Heart left ventricle (tissue), 16 donors: ENCODE data around the gene HEATR9. TPM values are rescaled to one million over a fixed set of nuclear protein-coding genes. Genes with fewer than 3 reads are reported as not detected.

Experiments used
- ATAC-seq, 4 donors: fragments of 200-7000 bp; cut with Tn5 transposase; one replicate each; pipeline ENCODE4 v1.9.1; 2020 to 2022; ENCODE audit warnings: moderate library complexity in 4 of 4, mild to moderate bottlenecking in 3 of 4, moderate number of reproducible peaks in 1 of 4
- DNase-seq, 5 donors: peaks; one replicate each; pipeline ENCODE4 v3.0.0-alpha.2; 2020
- H3K27ac ChIP-seq, 12 donors: fragments of 200-600 bp; sonication (generic) in 4 of 12; one replicate each; pipeline versions ENCODE4 v1.5.0 to v1.8.0; 2016 to 2022; ENCODE audit warnings: mild to moderate bottlenecking in 2 of 12
- H3K27me3 ChIP-seq, 9 donors: fragments of 200-600 bp; sonication (generic) in 2 of 9; one replicate each; pipeline versions ENCODE4 v1.5.1 to v1.8.0; 2016 to 2022; ENCODE audit warnings: mild to moderate bottlenecking in 3 of 9
- H3K36me3 ChIP-seq, 9 donors: fragments of 200-600 bp; sonication (generic) in 2 of 9; one replicate each; pipeline versions ENCODE4 v1.5.0 to v1.8.0; 2018 to 2022; ENCODE audit warnings: mild to moderate bottlenecking in 2 of 9
- H3K4me1 ChIP-seq, 12 donors: fragments of 200-600 bp; sonication (generic) in 4 of 12; one replicate each; pipeline versions ENCODE4 v1.5.0 to v1.8.0; 2016 to 2022; ENCODE audit warnings: mild to moderate bottlenecking in 3 of 12
- H3K4me3 ChIP-seq, 12 donors: fragments of 200-600 bp; sonication (generic) in 4 of 12; one replicate each; pipeline versions ENCODE4 v1.5.0 to v1.8.0; 2017 to 2022; ENCODE audit warnings: mild to moderate bottlenecking in 9 of 12, moderate library complexity in 4 of 12
- H3K9me3 ChIP-seq, 12 donors: fragments of 200-600 bp; sonication (generic) in 4 of 12; one replicate each; pipeline versions ENCODE4 v1.5.0 to v1.8.0; 2016 to 2022; ENCODE audit warnings: mild to moderate bottlenecking in 1 of 12
- CTCF ChIP-seq, 12 donors: fragments of 200-600 bp; sonication (generic) in 4 of 12; IDR thresholded peaks; one replicate each; pipeline versions ENCODE4 v1.5.0 to v1.8.0; 2018 to 2022; ENCODE audit warnings: antibody characterized with exemption in 12 of 12, mild to moderate bottlenecking in 5 of 12
- POLR2A ChIP-seq, 2 donors: fragments of 450-650 bp; IDR thresholded peaks; one replicate each; pipeline ENCODE4 v1.6.1; 2017; ENCODE audit warnings: antibody characterized with exemption in 2 of 2, mild to moderate bottlenecking in 2 of 2, moderate library complexity in 2 of 2
- WGBS, 4 donors: extraction: QIAGEN DNeasy Blood & Tissue Kit in 2 of 4; methylation state at CpG; one replicate each; pipeline versions ENCODE4 v1.1.5 to v1.1.7; 2013 to 2018; 5-methylcytosine and 5-hydroxymethylcytosine counted together
- intact Hi-C, 10 donors: fragments of 100-400 bp; cut with DNase I; formaldehyde crosslinking; loops; one replicate each; pipeline versions ENCODE4 v1.11.1 to v1.14.2; 2022
- long read RNA-seq, 3 donors: library from polyadenylated mRNA; unstranded; transcript quantifications; one replicate each; pipeline ENCODE4 v2.0.0, GENCODE V29; 2020 to 2021
- polyA plus RNA-seq, 2 donors: library from polyadenylated mRNA; stranded (reverse); fragments of 200-250 nt; gene quantifications; one replicate each; pipeline ENCODE4 v1.2.3, GENCODE V29; 2013
- total RNA-seq, 9 donors: library from RNA; depleted of rRNA in 2 of 9; stranded (reverse); fragments of >200 nt in 2 of 9; fragmentation: NEBNext Ultra II Directional in 3 of 9; extraction: Animal tissue kit (Norgen Biotek cat#: 25700) in 3 of 9; gene quantifications; one replicate each; pipeline versions ENCODE4 v1.1.0 to v1.2.4, GENCODE V29; 2016 to 2023
- donor health status: ischemic (EF 13 %, LVEDD 7.1; RV severe dilation, severe dysfunction).
- donor health status: healthy with polysubstance abuse.
- donor health status: DM: no; HTN: yes; CAD: no.
- donor health status: DM: no; HTN: no; CAD: no.
- donor health status: ischemic (EF 25% LVEDD 6.9; RV normal size, moderate dysfunction).
- donor health status: ischemic (EF 25% LVEDD 5.7; RV mildly dilated, moderate dysfunction).
- donor health status: healthy.
- donor health status: DM: yes; HTN: yes; CAD: no.
- donor health status: ischemic (EF 35%, LVEDD 5.7; RV mildly dilated, moderate dysfunction).
- donor health status: nonischemic (EF 11% LVEDD 7.7; RV severe dilation, severe dysfunction).
- donor health status: DM: yes; HTN: yes; CAD: no.
- donor health status: PGD.
- donor health status: ischemic (EF 29% LVEDD 5.4; RV normal size, mild dysfunction).
- donor health status: nonischemic (EF 23%, LVEDD 6.1; RV moderate dilation, normal function).

The HEATR9 gene, protein sequence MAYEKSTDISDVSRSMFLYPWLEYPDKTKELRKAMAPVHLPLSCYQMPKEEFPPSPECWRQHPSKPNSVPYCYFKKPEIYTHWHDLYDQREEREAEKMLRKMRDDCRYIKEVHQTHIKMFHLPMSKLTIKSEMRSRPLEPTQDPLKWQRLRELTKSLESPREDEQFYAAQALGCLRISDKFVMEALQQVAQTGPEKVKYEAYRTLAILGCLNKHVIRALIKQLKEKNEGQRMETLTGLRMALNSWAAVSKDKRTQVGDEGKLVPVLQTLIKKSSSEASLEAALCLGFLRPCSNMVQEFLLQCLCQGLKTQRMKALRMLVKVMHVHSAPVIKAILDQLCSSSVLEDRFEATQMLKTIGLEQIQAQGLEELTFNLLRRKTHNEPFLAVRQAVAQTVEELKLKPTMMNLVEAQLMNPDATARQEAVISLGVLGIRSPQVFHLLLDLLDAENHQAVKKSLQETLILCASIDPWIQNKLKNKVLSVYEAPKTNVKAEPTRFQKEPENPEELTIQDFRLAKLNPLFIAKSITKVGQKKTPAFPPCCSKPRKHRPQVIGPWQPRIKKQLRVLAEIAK
- total RNA-seq (under 1 TPM in 2 of 9 donors, not detected in 7; 0.11 TPM), polyA plus RNA-seq (not detected)
- long read RNA-seq, donor 1: 0 reads
- long read RNA-seq, donor 2: 0 reads
- long read RNA-seq, donor 3: 0 reads

DNA sequence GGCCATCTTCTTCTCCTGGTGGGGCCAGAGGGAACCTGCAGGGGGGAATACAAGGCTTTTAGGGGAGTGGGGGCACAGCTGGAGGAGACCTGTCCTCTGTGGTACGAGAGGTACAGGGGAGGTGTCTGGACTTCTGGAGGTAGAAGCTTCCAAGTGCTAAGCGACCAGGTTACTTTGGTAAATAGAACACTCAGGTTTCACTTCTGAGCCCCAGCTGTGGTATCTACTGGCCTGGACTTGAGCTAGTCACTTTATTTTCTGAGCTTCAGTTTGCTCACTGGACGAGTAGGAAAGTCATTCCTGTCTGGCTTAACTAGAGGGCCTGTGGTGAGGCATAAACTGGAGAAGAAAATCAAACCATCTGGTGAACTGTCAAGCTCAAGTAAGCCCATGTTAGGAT is at the start of gene HEATR9:
Gene HEATR9, minus strand, starts transcription at position 155 of the 400 bp plus-strand sequence. Its CDS starts 149 bp downstream, at position 6.
- H3K36me3 ChIP-seq: no peaks in the 10 kb centered on the region
- ATAC-seq (no peak), DNase-seq (no peak)
- no peak within 1 kb of the TSS for H3K4me3 ChIP-seq
- no peaks in the 10 kb centered on the region for H3K9me3 ChIP-seq
- no peaks in the 10 kb centered on the region for H3K27me3 ChIP-seq
- 88 to 91% (median 88%) methylated on average over 3 of the region's 3 CpGs for WGBS, 4 donors
- no peak within 1 kb of the TSS for H3K27ac ChIP-seq
- TF ChIP-seq POLR2A (IDR thresholded peaks at IDR 0.05): no peak
- TF ChIP-seq CTCF (IDR thresholded peaks at IDR 0.05): no peak
- peaks cover 0 to 12% (median 3%) of the 10 kb centered on the region in 12 donors for H3K4me1 ChIP-seq
- intact Hi-C loops: no loop called here

DNA sequence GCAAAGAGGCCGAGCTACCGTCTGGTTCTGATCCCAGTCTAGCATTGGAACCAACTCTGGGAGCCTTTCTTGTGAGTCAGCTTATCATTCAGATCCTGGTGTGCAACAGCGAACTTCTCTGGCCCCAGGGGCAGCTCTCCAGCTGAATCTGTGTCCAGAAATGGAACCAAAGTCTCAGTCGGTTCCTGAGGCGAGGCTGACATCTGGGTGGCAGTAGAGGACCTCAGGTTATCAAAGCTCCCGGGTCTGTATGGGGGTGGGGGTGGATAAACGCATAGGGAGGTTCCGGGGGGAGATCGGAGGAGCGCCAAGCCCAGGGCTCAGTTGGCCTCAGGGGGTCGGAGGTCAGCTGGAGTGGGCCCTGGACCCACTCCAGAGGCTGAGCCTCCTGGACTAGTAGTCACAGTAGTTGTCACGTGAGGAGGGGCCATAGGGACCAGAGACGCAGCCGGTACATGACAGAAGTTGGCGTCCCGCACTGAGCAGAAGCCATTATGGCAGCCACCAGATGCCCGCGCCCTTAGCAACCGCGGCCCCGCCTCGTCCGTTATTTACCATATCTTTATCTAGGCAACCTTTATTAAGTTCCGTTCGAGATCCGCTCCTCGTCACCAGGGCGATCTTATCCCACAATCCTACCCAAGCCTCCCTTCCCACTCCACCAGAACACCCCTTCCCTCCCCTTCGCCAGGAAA is 49.0 kb upstream of the HEATR9 start:
- no peaks in the 10 kb centered on the region for H3K36me3 ChIP-seq
- DNase-seq (no peak), ATAC-seq (no peak)
- H3K4me3 ChIP-seq: no peak overlapping the region
- TF ChIP-seq CTCF (IDR thresholded peaks at IDR 0.05): no peak
- no peak for TF ChIP-seq POLR2A (IDR thresholded peaks at IDR 0.05)
- 95 to 96% (median 95%) methylated on average over 29 of the region's 29 CpGs for WGBS, 4 donors
- H3K27ac ChIP-seq: no peak overlapping the region
- peaks cover 0 to 3% (median 0%) of the 10 kb centered on the region in 12 donors for H3K4me1 ChIP-seq
- no peaks in the 10 kb centered on the region for H3K27me3 ChIP-seq
- H3K9me3 ChIP-seq: no peaks in the 10 kb centered on the region
- intact Hi-C loops: no loop called here

DNA sequence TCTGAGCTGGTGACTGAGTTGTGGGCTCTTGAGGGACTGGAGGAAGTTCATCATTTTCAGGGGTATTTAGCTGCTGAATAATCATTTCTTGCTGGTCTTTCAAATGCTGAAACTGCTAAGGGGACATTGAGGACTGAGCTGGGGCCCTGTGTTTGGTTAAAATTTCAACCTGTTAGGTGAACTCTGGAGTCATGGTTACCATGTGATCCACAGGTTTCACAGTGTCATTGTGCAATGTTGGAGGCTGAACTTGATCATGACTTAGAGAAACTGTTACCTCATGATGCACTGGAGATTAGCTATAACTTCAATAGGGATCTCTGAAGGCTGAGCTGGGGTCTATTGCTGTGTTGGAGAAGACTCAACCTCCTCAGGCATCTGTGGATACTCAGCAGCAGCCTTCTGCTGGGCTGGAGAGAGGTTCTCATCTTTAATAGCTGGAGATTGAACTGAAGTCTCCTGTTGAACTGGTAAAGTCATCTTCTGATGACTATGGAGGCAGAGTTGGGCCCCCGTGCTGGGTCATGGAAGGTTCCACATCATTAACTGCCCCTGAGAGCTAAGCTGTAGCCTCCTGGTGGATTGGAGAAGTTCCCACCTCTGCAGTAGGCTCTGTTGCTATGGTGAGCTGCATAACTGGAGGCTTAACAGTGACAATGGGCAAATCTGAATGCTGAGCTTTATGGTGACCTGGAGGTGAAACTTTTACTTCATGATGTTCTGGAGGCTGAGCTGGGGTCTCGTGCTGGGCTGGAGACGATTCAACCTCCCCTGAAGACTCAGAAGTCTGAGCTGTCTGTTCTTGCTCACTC is 46.7 kb upstream of the HEATR9 start:
- TF ChIP-seq POLR2A (IDR thresholded peaks at IDR 0.05) (no peak), CTCF (IDR thresholded peaks at IDR 0.05) (no peak)
- ATAC-seq (no peak), DNase-seq (no peak)
- Histone ChIP-seq H3K27ac (no peak overlapping the region), H3K4me3 (no peak overlapping the region), H3K27me3 (no peaks in the 10 kb centered on the region), H3K4me1 (peaks cover 0 to 3% (median 0%) of the 10 kb centered on the region in 12 donors), H3K36me3 (no peaks in the 10 kb centered on the region), H3K9me3 (no peaks in the 10 kb centered on the region)
- intact Hi-C loops: no loop called here
- 73 to 84% (median 80%) methylated on average over 3 of the region's 3 CpGs for WGBS, 4 donors
